Keratinocyte (primary cell): ENCODE results near the gene TREM2. TPM values are rescaled to one million over a fixed set of nuclear protein-coding genes. Genes with fewer than 3 reads are reported as not detected.

Experiments
- DNase-seq: peaks from one replicate; pipeline ENCODE4 v3.0.0-alpha.2; 2011; ENCODE audit warnings: low read depth, missing footprints, low spot score
- FAIRE-seq: peaks from 2 replicates; lab custom pipeline; 2011; peaks lifted over from hg19 to GRCh38; lab: Jason Lieb, UNC
- H2AFZ ChIP-seq: 2 replicates; pipeline ENCODE4 v1.6.0; 2012; ENCODE audit warnings: low read length, control low read depth, inconsistent platforms; ENCODE audit not compliant: control insufficient read depth
- H3K27ac ChIP-seq: 2 replicates; pipeline ENCODE4 v1.5.1; 2011; ENCODE audit warnings: low read length; ENCODE audit not compliant: control insufficient read depth, insufficient read depth
- H3K27me3 ChIP-seq: 3 replicates; pipeline ENCODE4 v1.6.0; 2011; ENCODE audit warnings: low read length; ENCODE audit not compliant: control insufficient read depth, insufficient read depth; ENCODE audit errors: extremely low read depth
- H3K36me3 ChIP-seq, 2 experiments: 2 replicates in 1 of 2; 3 replicates in 1 of 2; pipeline ENCODE4 v1.5.1; 2011; ENCODE audit warnings: low read length in 2 of 2, mild to moderate bottlenecking in 1 of 2; ENCODE audit not compliant: control insufficient read depth in 2 of 2, insufficient read depth in 2 of 2; ENCODE audit errors: extremely low read depth in 1 of 2
- H3K4me1 ChIP-seq: 3 replicates; pipeline ENCODE4 v1.5.1; 2011; ENCODE audit warnings: low read length; ENCODE audit not compliant: control insufficient read depth, insufficient read depth; ENCODE audit errors: extremely low read depth
- H3K4me2 ChIP-seq: 3 replicates; pipeline ENCODE4 v1.6.0; 2011; ENCODE audit warnings: low read depth, low read length; ENCODE audit not compliant: control insufficient read depth, insufficient read depth; ENCODE audit errors: extremely low read depth
- H3K4me3 ChIP-seq, 3 experiments: fragments of 200-600 bp in 1 of 3; sonication (generic) in 1 of 3; 2 replicates in 2 of 3; 3 replicates in 1 of 3; pipeline ENCODE4 v1.5.1; 2011 to 2016; ENCODE audit warnings: low read length in 3 of 3, mild to moderate bottlenecking in 3 of 3, control low read depth in 2 of 3, inconsistent platforms in 1 of 3, low read depth in 1 of 3, mixed read lengths in 1 of 3, mixed run types in 1 of 3, moderate library complexity in 1 of 3; ENCODE audit not compliant: control insufficient read depth in 2 of 3, insufficient read depth in 2 of 3; ENCODE audit errors: extremely low read depth in 1 of 3
- H3K79me2 ChIP-seq: 2 replicates; pipeline ENCODE4 v1.6.0; 2012; ENCODE audit warnings: low read length; ENCODE audit not compliant: control insufficient read depth, insufficient read depth
- H3K9ac ChIP-seq: 3 replicates; pipeline ENCODE4 v1.6.0; 2011; ENCODE audit warnings: low read length; ENCODE audit not compliant: control insufficient read depth, insufficient read depth; ENCODE audit errors: extremely low read depth
- H3K9me1 ChIP-seq: 3 replicates; pipeline ENCODE4 v1.6.0; 2011; ENCODE audit warnings: low read length; ENCODE audit not compliant: control insufficient read depth, insufficient read depth; ENCODE audit errors: extremely low read depth
- H3K9me3 ChIP-seq: 2 replicates; pipeline ENCODE4 v1.5.1; 2012; ENCODE audit warnings: low read depth, low read length; ENCODE audit not compliant: control insufficient read depth
- H4K20me1 ChIP-seq: 3 replicates; pipeline ENCODE4 v1.6.0; 2011; ENCODE audit warnings: low read length; ENCODE audit not compliant: control insufficient read depth, insufficient read depth; ENCODE audit errors: extremely low read depth
- EZH2 ChIP-seq: IDR thresholded peaks from one replicate; pipeline ENCODE4 v1.6.1; 2012; ENCODE audit warnings: inconsistent platforms, mild to moderate bottlenecking, low read length, moderate library complexity
- dilution Hi-C: fragments of 300-500 bp; cut with MboI; formaldehyde crosslinking; loops from one replicate; pipeline ENCODE4 v1.7.0; 2020; ENCODE audit warnings: low sequenced_read_pairs; ENCODE audit not compliant: extremely low pct_ligation_motif_present
- polyA plus RNA-seq, 5 experiments: library from polyadenylated mRNA; depleted of rRNA in 3 of 5; stranded (reverse) in 3 of 5; stranded (forward) in 1 of 5; unstranded in 1 of 5; fragments of >200 nt; gene quantifications; 1 replicate in 1 of 5; 2 replicates in 3 of 5; 3 replicates in 1 of 5; pipeline versions ENCODE4 v1.2.1 to v1.2.3, GENCODE V29; 2011 to 2012; ENCODE audit warnings: missing spikeins in 2 of 5, low read depth in 1 of 5, low replicate concordance in 1 of 5
- TF ChIP-seq, protein P1 (sequence below), 3 experiments: IDR thresholded peaks in 1 of 3; conservative IDR thresholded peaks in 1 of 3; optimal IDR thresholded peaks in 1 of 3; 2 replicates in 2 of 3; 3 replicates in 1 of 3; pipeline versions ENCODE3 to v1.5.1; 2011; ENCODE audit warnings: low read length in 3 of 3, mild to moderate bottlenecking in 3 of 3, moderate library complexity in 2 of 3, control low read depth in 1 of 3, inconsistent platforms in 1 of 3; ENCODE audit not compliant: insufficient read depth in 2 of 3; ENCODE audit errors: extremely low read depth in 1 of 3

TREM2 gene
- polyA plus RNA-seq, 1 donor (not counting 4 experiments of a cell fraction or from before 2014, with no cell fraction given) = 4.0 TPM

DNA sequence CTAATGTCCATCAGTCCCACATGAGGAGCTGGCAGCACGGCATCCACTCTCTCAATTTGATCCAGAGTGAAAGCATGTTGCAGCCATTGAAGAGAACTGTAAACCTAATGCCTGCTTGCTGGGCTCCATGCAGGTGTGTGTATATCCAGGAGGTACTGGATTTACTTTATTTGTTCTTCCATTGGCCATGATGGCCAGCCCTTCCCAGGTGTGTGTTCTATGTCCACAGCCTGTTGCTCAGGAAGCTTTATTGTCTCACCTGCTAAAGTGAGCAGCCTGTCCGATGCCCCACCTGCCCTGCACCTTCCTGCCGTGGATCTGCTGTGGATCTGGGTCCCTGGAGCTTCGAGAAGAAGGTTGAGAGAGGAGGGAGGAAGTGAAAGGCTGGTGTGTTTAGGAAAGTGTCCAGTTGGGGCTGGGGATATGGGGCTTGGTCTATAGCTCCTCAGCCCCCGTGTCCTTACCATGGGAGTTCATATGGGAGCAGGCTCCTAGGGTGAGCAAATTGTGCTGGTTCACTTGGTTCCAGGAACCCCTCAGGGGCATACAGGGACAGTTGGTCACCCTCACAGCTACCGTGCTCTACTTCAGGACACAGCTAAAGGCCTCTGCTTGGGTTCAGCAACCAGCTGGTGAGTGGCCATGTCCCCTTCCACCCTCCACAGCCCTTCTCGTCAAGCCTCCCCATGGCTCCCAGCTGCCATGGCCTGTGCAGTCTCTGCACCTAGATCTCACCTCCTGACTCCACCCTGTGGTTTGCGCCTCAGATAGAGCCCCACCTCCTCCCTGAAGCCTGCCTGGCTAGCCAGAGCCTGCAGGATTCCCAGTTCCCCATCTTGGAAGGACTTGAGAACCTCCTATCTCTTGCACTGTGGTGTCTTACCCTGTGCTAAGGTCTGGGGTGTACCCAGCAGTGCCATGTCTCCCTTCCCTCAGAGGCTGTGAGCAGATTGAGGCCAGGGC lies 25.3 kb upstream of the TREM2 start:
- H3K79me2 ChIP-seq = no peaks in the 10 kb centered on the region
- no peaks in the 10 kb centered on the region for H3K36me3 ChIP-seq
- H3K9me1 ChIP-seq = no peaks in the 10 kb centered on the region
- no peak overlapping the region for H2AFZ ChIP-seq
- no peak overlapping the region for H3K9ac ChIP-seq
- DNase-seq = no peak
- dilution Hi-C loops = loop anchor here (25.0 kb wide), 1 partner anchor 101 kb away; no protein-coding TSS in a partner anchor
- H3K4me2 ChIP-seq = no peak overlapping the region
- H3K27me3 ChIP-seq = peaks cover 7% of the 10 kb centered on the region
- H3K4me1 ChIP-seq = no peaks in the 10 kb centered on the region
- no peak overlapping the region for H3K27ac ChIP-seq
- H3K9me3 ChIP-seq = peaks cover 5% of the 10 kb centered on the region
- no peak for FAIRE-seq
- no peaks in the 10 kb centered on the region for H4K20me1 ChIP-seq
- TF ChIP-seq, protein P1, sequence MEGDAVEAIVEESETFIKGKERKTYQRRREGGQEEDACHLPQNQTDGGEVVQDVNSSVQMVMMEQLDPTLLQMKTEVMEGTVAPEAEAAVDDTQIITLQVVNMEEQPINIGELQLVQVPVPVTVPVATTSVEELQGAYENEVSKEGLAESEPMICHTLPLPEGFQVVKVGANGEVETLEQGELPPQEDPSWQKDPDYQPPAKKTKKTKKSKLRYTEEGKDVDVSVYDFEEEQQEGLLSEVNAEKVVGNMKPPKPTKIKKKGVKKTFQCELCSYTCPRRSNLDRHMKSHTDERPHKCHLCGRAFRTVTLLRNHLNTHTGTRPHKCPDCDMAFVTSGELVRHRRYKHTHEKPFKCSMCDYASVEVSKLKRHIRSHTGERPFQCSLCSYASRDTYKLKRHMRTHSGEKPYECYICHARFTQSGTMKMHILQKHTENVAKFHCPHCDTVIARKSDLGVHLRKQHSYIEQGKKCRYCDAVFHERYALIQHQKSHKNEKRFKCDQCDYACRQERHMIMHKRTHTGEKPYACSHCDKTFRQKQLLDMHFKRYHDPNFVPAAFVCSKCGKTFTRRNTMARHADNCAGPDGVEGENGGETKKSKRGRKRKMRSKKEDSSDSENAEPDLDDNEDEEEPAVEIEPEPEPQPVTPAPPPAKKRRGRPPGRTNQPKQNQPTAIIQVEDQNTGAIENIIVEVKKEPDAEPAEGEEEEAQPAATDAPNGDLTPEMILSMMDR (optimal IDR thresholded peaks at IDR 0.05 in 1 of 3, IDR thresholded peaks at IDR 0.05 in 1 of 3, conservative IDR thresholded peaks at IDR 0.05 in 1 of 3; ENCODE audit: extremely low read depth in 1 of 3, insufficient read depth in 2 of 3, low read length in 3 of 3) = no peak
- TF ChIP-seq EZH2 = no peak
- H3K4me3 ChIP-seq = no peak overlapping the region

- no peak for DNase-seq
- Histone ChIP-seq H3K36me3 (no peaks in the 10 kb centered on the region), H3K9me3 (peaks cover 5% of the 10 kb centered on the region), H3K4me2 (no peak overlapping the region), H3K4me1 (peaks cover 4% of the 10 kb centered on the region), H4K20me1 (no peaks in the 10 kb centered on the region), H3K4me3 (no peak overlapping the region), H2AFZ (no peak overlapping the region), H3K27me3 (no peaks in the 10 kb centered on the region), H3K9me1 (no peaks in the 10 kb centered on the region), H3K79me2 (no peaks in the 10 kb centered on the region), H3K27ac (no peak overlapping the region), H3K9ac (no peak overlapping the region)
- no peak for TF ChIP-seq EZH2
- TF ChIP-seq, protein P1 (optimal IDR thresholded peaks at IDR 0.05 in 1 of 3, IDR thresholded peaks at IDR 0.05 in 1 of 3, conservative IDR thresholded peaks at IDR 0.05 in 1 of 3; ENCODE audit: extremely low read depth in 1 of 3, insufficient read depth in 2 of 3, low read length in 3 of 3) = no peak
- dilution Hi-C loops = loop anchor here (25.0 kb wide), 1 partner anchor 99 kb away; no protein-coding TSS in a partner anchor
- no peak for FAIRE-seq
These were observed 23.2 kb upstream of the TREM2 start for GRCh38 chr6:41186031-41186562.
